OCI-LY3 (cell line): ENCODE measurements around the gene PBX4.

Source experiments
- CTCF ChIP-seq: fragments of 200-600, 300-600 bp; sonication (generic); IDR thresholded peaks from 2 replicates; pipeline ENCODE4 v1.5.1; 2014; ENCODE audit warnings: antibody characterized with exemption, low read length, low read depth
- EZH2phosphoT487 ChIP-seq: fragments of 200-600 bp; shearing (Covaris generic); IDR thresholded peaks from 2 replicates; pipeline ENCODE4 v1.6.1; 2018; ENCODE audit warnings: antibody characterized with exemption, mixed run types, low read depth

GRCh38 chr19:19578252-19578651 is 40.2 kb downstream of the PBX4 start:
- TF ChIP-seq CTCF (no peak), EZH2phosphoT487 (no peak)
